H9 (cell line): ENCODE data around the gene UBLCP1. TPM values are rescaled to one million over a fixed set of nuclear protein-coding genes. Genes with fewer than 3 reads are reported as not detected.

Experiments
- DNase-seq: peaks from one replicate; pipeline ENCODE4 v3.0.0-alpha.2; 2017
- H2AFZ ChIP-seq: one replicate; pipeline ENCODE4 v1.6.1; 2013; ENCODE audit warnings: mild to moderate bottlenecking, low read length, control low read depth, moderate library complexity
- H2AK5ac ChIP-seq: 2 replicates; pipeline ENCODE4 v1.6.1; 2013; ENCODE audit warnings: low read length, control low read depth, mixed read lengths; ENCODE audit not compliant: insufficient read length
- H2BK120ac ChIP-seq: one replicate; pipeline ENCODE4 v1.6.1; 2013; ENCODE audit warnings: low read depth, mild to moderate bottlenecking, low read length, control low read depth, inconsistent platforms; ENCODE audit not compliant: poor library complexity, severe bottlenecking
- H2BK12ac ChIP-seq: 2 replicates; pipeline ENCODE4 v1.6.1; 2013; ENCODE audit warnings: low read length, control low read depth, mixed read lengths, low read depth; ENCODE audit not compliant: insufficient read length
- H2BK15ac ChIP-seq: 2 replicates; pipeline ENCODE4 v1.6.1; 2013; ENCODE audit warnings: low read depth, low read length, control low read depth
- H2BK20ac ChIP-seq: one replicate; pipeline ENCODE4 v1.6.1; 2013; ENCODE audit warnings: low read depth, mild to moderate bottlenecking, low read length, control low read depth, inconsistent platforms; ENCODE audit not compliant: poor library complexity, severe bottlenecking
- H2BK5ac ChIP-seq: 2 replicates; pipeline ENCODE4 v1.6.1; 2013; ENCODE audit warnings: low read length, control low read depth, mixed read lengths; ENCODE audit not compliant: insufficient read length
- H3K14ac ChIP-seq: 2 replicates; pipeline ENCODE4 v1.6.1; 2013; ENCODE audit warnings: low read length, control low read depth; ENCODE audit not compliant: insufficient read depth
- H3K18ac ChIP-seq: 2 replicates; pipeline ENCODE4 v1.6.1; 2013; ENCODE audit warnings: low read depth, mild to moderate bottlenecking, mixed read lengths, low read length, control low read depth; ENCODE audit not compliant: insufficient read length
- H3K23ac ChIP-seq: 2 replicates; pipeline ENCODE4 v1.6.1; 2013; ENCODE audit warnings: low read length, control low read depth, mixed read lengths, low read depth; ENCODE audit not compliant: insufficient read length
- H3K23me2 ChIP-seq: 2 replicates; pipeline ENCODE4 v1.6.1; 2013; ENCODE audit warnings: low read depth, mild to moderate bottlenecking, mixed read lengths, low read length, control low read depth; ENCODE audit not compliant: insufficient read length, poor library complexity, severe bottlenecking
- H3K27ac ChIP-seq: 2 replicates; pipeline ENCODE4 v1.5.1; 2013; ENCODE audit warnings: low read length, control low read depth, mixed read lengths, low read depth; ENCODE audit not compliant: insufficient read length
- H3K27me3 ChIP-seq: 2 replicates; pipeline ENCODE4 v1.6.1; 2013; ENCODE audit warnings: low read length, control low read depth, inconsistent platforms; ENCODE audit not compliant: insufficient read depth
- H3K4ac ChIP-seq: 2 replicates; pipeline ENCODE4 v1.6.1; 2013; ENCODE audit warnings: low read depth, mild to moderate bottlenecking, control low read depth, inconsistent platforms, low read length, moderate library complexity
- H3K4me1 ChIP-seq: 2 replicates; pipeline ENCODE4 v1.6.1; 2013; ENCODE audit warnings: low read length, control low read depth, inconsistent platforms; ENCODE audit not compliant: insufficient read depth
- H3K4me2 ChIP-seq: 2 replicates; pipeline ENCODE4 v1.6.1; 2013; ENCODE audit warnings: low read length, control low read depth, mixed read lengths; ENCODE audit not compliant: insufficient read length, insufficient read depth
- H3K56ac ChIP-seq: 2 replicates; pipeline ENCODE4 v1.6.1; 2013; ENCODE audit warnings: low read depth, mild to moderate bottlenecking, mixed read lengths, low read length, control low read depth; ENCODE audit not compliant: insufficient read length
- H3K79me1 ChIP-seq: 2 replicates; pipeline ENCODE4 v1.6.1; 2013; ENCODE audit warnings: low read depth, mild to moderate bottlenecking, moderate library complexity, low read length, control low read depth, inconsistent platforms; ENCODE audit not compliant: insufficient read depth, poor library complexity, severe bottlenecking
- H3K79me2 ChIP-seq: 2 replicates; pipeline ENCODE4 v1.6.1; 2013; ENCODE audit warnings: low read length, control low read depth, inconsistent platforms; ENCODE audit not compliant: insufficient read depth
- H3K9ac ChIP-seq: 2 replicates; pipeline ENCODE4 v1.6.1; 2013; ENCODE audit warnings: low read length, control low read depth, mixed read lengths; ENCODE audit not compliant: insufficient read length; ENCODE audit errors: extremely low read depth
- H3K9me3 ChIP-seq: one replicate; pipeline ENCODE4 v1.6.1; 2013; ENCODE audit warnings: low read depth, low read length, inconsistent platforms; ENCODE audit not compliant: control insufficient read depth
- H3T11ph ChIP-seq: one replicate; pipeline ENCODE4 v1.6.1; 2013; ENCODE audit warnings: mild to moderate bottlenecking, low read length, control low read depth, inconsistent platforms
- H4K20me1 ChIP-seq: one replicate; pipeline ENCODE4 v1.6.1; 2013; ENCODE audit not compliant: control insufficient read depth, insufficient read length, insufficient read depth
- H4K5ac ChIP-seq: 2 replicates; pipeline ENCODE4 v1.6.1; 2013; ENCODE audit warnings: low read depth, mild to moderate bottlenecking, mixed read lengths, low read length, control low read depth; ENCODE audit not compliant: insufficient read length
- H4K8ac ChIP-seq: replicated peaks from 2 replicates; pipeline ENCODE4 v1.6.1; 2013; ENCODE audit warnings: low read length, control low read depth, mixed read lengths, low read depth; ENCODE audit not compliant: insufficient read length
- H4K91ac ChIP-seq: 2 replicates; pipeline ENCODE4 v1.6.1; 2013; ENCODE audit warnings: low read depth, mild to moderate bottlenecking, moderate library complexity, mixed read lengths, low read length, control low read depth; ENCODE audit not compliant: insufficient read length
- H3K27ac Mint-ChIP-seq, 3 experiments: 2 replicates in 2 of 3; 3 replicates in 1 of 3; pipeline ENCODE4 v1.8.0; 2020 to 2021; ENCODE audit warnings: mixed read lengths in 3 of 3, mild to moderate bottlenecking in 1 of 3, moderate library complexity in 1 of 3
- H3K27me3 Mint-ChIP-seq: 2 replicates; pipeline ENCODE4 v1.8.0; 2021; ENCODE audit warnings: low read depth, mild to moderate bottlenecking, moderate library complexity, mixed read lengths
- H3K36me3 Mint-ChIP-seq, 3 experiments: 2 replicates in 2 of 3; 3 replicates in 1 of 3; pipeline ENCODE4 v1.8.0; 2020 to 2021; ENCODE audit warnings: low read depth in 3 of 3, mixed read lengths in 3 of 3; ENCODE audit not compliant: insufficient read depth in 1 of 3
- H3K4me1 Mint-ChIP-seq, 2 experiments: 2 replicates each; pipeline ENCODE4 v1.8.0; 2020; ENCODE audit warnings: mixed read lengths in 2 of 2
- H3K4me3 Mint-ChIP-seq, 2 experiments: 2 replicates in 1 of 2; 3 replicates in 1 of 2; pipeline ENCODE4 v1.8.0; 2020 to 2021; ENCODE audit warnings: mild to moderate bottlenecking in 2 of 2, mixed read lengths in 2 of 2, moderate library complexity in 1 of 2
- H3K9me3 Mint-ChIP-seq, 2 experiments: 2 replicates in 1 of 2; 3 replicates in 1 of 2; pipeline ENCODE4 v1.8.0; 2020; ENCODE audit warnings: mild to moderate bottlenecking in 2 of 2, mixed read lengths in 2 of 2, moderate library complexity in 1 of 2
- CTCF ChIP-seq: fragments of 200-600 bp; sonication (generic); conservative IDR thresholded peaks from 3 replicates; pipeline ENCODE4 v1.8.0; 2021; ENCODE audit warnings: antibody characterized with exemption, mild to moderate bottlenecking
- WGBS: extraction: QIAGEN DNeasy Blood & Tissue Kit; methylation state at CpG from one replicate; pipeline ENCODE4 v1.1.7; 2013; ENCODE audit warnings: missing lambda C conversion rate, low lambda C conversion rate, mixed read lengths; ENCODE audit not compliant: insufficient read length; ENCODE audit errors: extremely low coverage; 5-methylcytosine and 5-hydroxymethylcytosine counted together
- total RNA-seq: library from RNA; stranded (reverse); gene quantifications from 2 replicates; pipeline ENCODE4 v1.2.1, GENCODE V29; 2021

Gene UBLCP1
- total RNA-seq, 1 experiment from 2014 or later = 37.9 TPM

GRCh38 chr5:159241946-159242552, 21.0 kb upstream of the UBLCP1 start:
- Histone ChIP-seq H2AK5ac (no peak overlapping the region), H3K27ac (no peak overlapping the region), H3T11ph (no peak overlapping the region), H3K79me1 (no peaks in the 10 kb centered on the region), H3K4ac (no peak overlapping the region), H2BK15ac (no peak overlapping the region), H2AFZ (no peak overlapping the region), H3K23ac (no peak overlapping the region), H4K91ac (no peak overlapping the region), H4K20me1 (no peaks in the 10 kb centered on the region), H2BK120ac (no peak overlapping the region), H2BK5ac (no peak overlapping the region), H2BK20ac (no peak overlapping the region), H3K23me2 (no peaks in the 10 kb centered on the region), H3K56ac (no peak overlapping the region), H3K9me3 (no peaks in the 10 kb centered on the region), H3K14ac (no peak overlapping the region), H2BK12ac (no peak overlapping the region), H3K79me2 (no peaks in the 10 kb centered on the region), H3K9ac (no peak overlapping the region), H4K8ac (no peak overlapping the region), H3K4me1 (no peaks in the 10 kb centered on the region), H3K18ac (no peak overlapping the region), H3K27me3 (no peaks in the 10 kb centered on the region), H3K4me2 (no peak overlapping the region), H4K5ac (no peak overlapping the region)
- Mint-ChIP-seq H3K4me3 (no peak overlapping the region), H3K4me1 (no peaks in the 10 kb centered on the region; a peak in 1 of 4 replicates), H3K27me3 (peaks cover 37% of the 10 kb centered on the region), H3K36me3 (no peaks in the 10 kb centered on the region), H3K9me3 (no peaks in the 10 kb centered on the region), H3K27ac (no peak overlapping the region)
- WGBS = no CpG with 5 or more reads among the region's 2 CpGs
- no peak for DNase-seq
- TF ChIP-seq CTCF = no peak
